Sigmoid colon (tissue), 4 donors: ENCODE results near the gene STK25.

ENCODE experiments used
- CTCF ChIP-seq, 4 experiments: fragments of 450-650 bp in 3 of 4; fragments of 200-600 bp in 1 of 4; IDR thresholded peaks; one replicate each; pipeline ENCODE4 v1.5.1; 2016 to 2019; ENCODE audit warnings: antibody characterized with exemption in 4 of 4, mild to moderate bottlenecking in 3 of 4, moderate library complexity in 2 of 4
- POLR2AphosphoS5 ChIP-seq, 4 donors: sonication (generic); formaldehyde crosslinking; IDR thresholded peaks; one replicate each; pipeline ENCODE4 v1.6.1; 2017; ENCODE audit warnings: antibody characterized with exemption in 4 of 4

GRCh38 chr2:241553512-241553830, 45.1 kb upstream of the STK25 start:
- TF ChIP-seq POLR2AphosphoS5 (IDR thresholded peaks at IDR 0.05) (no peak), CTCF (IDR thresholded peaks at IDR 0.05) (no peak)
